OCI-LY1 (cell line): ENCODE results near the gene MOSPD2.

Source experiments
- EZH2 ChIP-seq: fragments of 200-600 bp; sonication (generic), shearing (Covaris generic); IDR thresholded peaks from 2 replicates; pipeline ENCODE4 v1.8.0; 2017; ENCODE audit warnings: borderline replicate concordance, mixed run types, mild to moderate bottlenecking, antibody characterized with exemption, low read length, moderate library complexity, mixed read lengths
- TF ChIP-seq, protein P1 (sequence below): fragments of 200-600 bp; sonication (generic), shearing (Covaris generic); IDR thresholded peaks from 2 replicates; pipeline ENCODE4 v1.5.1; 2017; ENCODE audit warnings: mild to moderate bottlenecking, antibody characterized with exemption, low read length, moderate library complexity, mixed read lengths

DNA sequence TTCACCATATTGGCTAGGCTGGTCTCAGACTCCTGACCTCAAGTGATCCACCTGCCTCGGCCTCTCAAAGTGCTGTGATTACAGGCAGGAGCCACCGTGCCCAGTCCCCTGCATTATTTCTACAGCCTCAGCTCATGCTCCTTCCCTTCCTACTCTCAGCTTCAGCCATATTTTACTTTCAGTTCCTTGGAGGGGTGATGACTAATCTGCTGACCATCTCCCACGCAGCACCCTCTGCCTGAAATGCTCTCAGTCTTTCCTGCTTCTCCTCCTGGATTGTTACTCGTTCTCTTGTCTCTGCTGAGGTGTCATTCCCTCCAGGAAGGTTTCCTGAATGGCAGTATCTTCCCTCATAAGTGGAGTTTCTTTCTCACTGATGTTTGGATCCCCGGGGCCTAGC is 63.3 kb downstream of the MOSPD2 start:
- TF ChIP-seq, protein P1, sequence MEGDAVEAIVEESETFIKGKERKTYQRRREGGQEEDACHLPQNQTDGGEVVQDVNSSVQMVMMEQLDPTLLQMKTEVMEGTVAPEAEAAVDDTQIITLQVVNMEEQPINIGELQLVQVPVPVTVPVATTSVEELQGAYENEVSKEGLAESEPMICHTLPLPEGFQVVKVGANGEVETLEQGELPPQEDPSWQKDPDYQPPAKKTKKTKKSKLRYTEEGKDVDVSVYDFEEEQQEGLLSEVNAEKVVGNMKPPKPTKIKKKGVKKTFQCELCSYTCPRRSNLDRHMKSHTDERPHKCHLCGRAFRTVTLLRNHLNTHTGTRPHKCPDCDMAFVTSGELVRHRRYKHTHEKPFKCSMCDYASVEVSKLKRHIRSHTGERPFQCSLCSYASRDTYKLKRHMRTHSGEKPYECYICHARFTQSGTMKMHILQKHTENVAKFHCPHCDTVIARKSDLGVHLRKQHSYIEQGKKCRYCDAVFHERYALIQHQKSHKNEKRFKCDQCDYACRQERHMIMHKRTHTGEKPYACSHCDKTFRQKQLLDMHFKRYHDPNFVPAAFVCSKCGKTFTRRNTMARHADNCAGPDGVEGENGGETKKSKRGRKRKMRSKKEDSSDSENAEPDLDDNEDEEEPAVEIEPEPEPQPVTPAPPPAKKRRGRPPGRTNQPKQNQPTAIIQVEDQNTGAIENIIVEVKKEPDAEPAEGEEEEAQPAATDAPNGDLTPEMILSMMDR: no peak
- TF ChIP-seq EZH2: no peak
